G401 (cell line): ENCODE data around the gene CNNM1. TPM values are rescaled to one million over a fixed set of nuclear protein-coding genes. Genes with fewer than 3 reads are reported as not detected.

Experiments used
- DNase-seq: peaks from one replicate; pipeline ENCODE4 v3.0.0-alpha.2; 2015; ENCODE audit warnings: low spot score
- in situ Hi-C: cut with HindIII; loops from 2 replicates; pipeline ENCODE4 v1.10.0; 2016; ENCODE audit warnings: low sequenced_read_pairs, mixed read lengths
- total RNA-seq: library from RNA; depleted of rRNA; stranded (reverse); fragments of >200 nt; shearing (Covaris generic); gene quantifications from 2 replicates; pipeline ENCODE4 v1.2.3, GENCODE V29; 2014; rRNA removed

The CNNM1 gene
- total RNA-seq = 0.37 and 0.81 TPM in 2 replicates

- peak; percentile 64 for DNase-seq
Observed at GRCh38 chr10:99329304-99329553, at the start of gene CNNM1. CNNM1 (plus strand) TSS chr10:99329356; CDS start chr10:99329388, 32 bp downstream.

GRCh38 chr10:99279626-99280111 is 49.5 kb upstream of the CNNM1 start:
- no peak for DNase-seq
- in situ Hi-C loops = no loop called here

More at GRCh38 chr10:99329304-99329553, at the start of gene CNNM1:
- in situ Hi-C loops = no loop called here

- in situ Hi-C loops = no loop called here
- no peak for DNase-seq
Observed at GRCh38 chr10:99280472-99280871, 48.7 kb upstream of the CNNM1 start.

- in situ Hi-C loops = no loop called here
- DNase-seq = no peak
Observed at GRCh38 chr10:99285881-99286280, 43.3 kb upstream of the CNNM1 start.

- no peak for DNase-seq
- in situ Hi-C loops = no loop called here
Observed at GRCh38 chr10:99290306-99290705, 38.9 kb upstream of the CNNM1 start.

- no peak for DNase-seq
- in situ Hi-C loops = no loop called here
Observed at GRCh38 chr10:99292159-99292558, 37.0 kb upstream of the CNNM1 start.

GRCh38 chr10:99296605-99297004 is 32.6 kb upstream of the CNNM1 start:
- in situ Hi-C loops = no loop called here
- peak; percentile 50 for DNase-seq

- DNase-seq = no peak
Observed at GRCh38 chr10:99297033-99297432, 32.1 kb upstream of the CNNM1 start.

GRCh38 chr10:99303899-99304861 is 25.0 kb upstream of the CNNM1 start:
- in situ Hi-C loops = no loop called here
- DNase-seq = no peak

More at GRCh38 chr10:99297033-99297432, 32.1 kb upstream of the CNNM1 start:
- in situ Hi-C loops = no loop called here

GRCh38 chr10:99304862-99305229 is 24.3 kb upstream of the CNNM1 start:
- DNase-seq = no peak
- in situ Hi-C loops = no loop called here

- DNase-seq = no peak
- in situ Hi-C loops = no loop called here
Observed at GRCh38 chr10:99312501-99312900, 16.7 kb upstream of the CNNM1 start.

GRCh38 chr10:99315853-99316252 is 13.3 kb upstream of the CNNM1 start:
- no peak for DNase-seq

GRCh38 chr10:99316374-99316773 is 12.8 kb upstream of the CNNM1 start:
- in situ Hi-C loops = no loop called here

More at GRCh38 chr10:99315853-99316252, 13.3 kb upstream of the CNNM1 start:
- in situ Hi-C loops = no loop called here

GRCh38 chr10:99318048-99318447 is 11.1 kb upstream of the CNNM1 start:
- in situ Hi-C loops = no loop called here

More at GRCh38 chr10:99316374-99316773, 12.8 kb upstream of the CNNM1 start:
- no peak for DNase-seq

GRCh38 chr10:99318475-99318874 is 10.7 kb upstream of the CNNM1 start:
- no peak for DNase-seq
- in situ Hi-C loops = no loop called here

More at GRCh38 chr10:99318048-99318447, 11.1 kb upstream of the CNNM1 start:
- no peak for DNase-seq

GRCh38 chr10:99325281-99325680 is 3.9 kb upstream of the CNNM1 start:
- peak; percentile 86 for DNase-seq
- in situ Hi-C loops = no loop called here

GRCh38 chr10:99326871-99327270 is 2.3 kb upstream of the CNNM1 start:
- DNase-seq = no peak
- in situ Hi-C loops = no loop called here

GRCh38 chr10:99328579-99329303 is 415 bp upstream of the CNNM1 start:
- DNase-seq = peak; percentile 63
- in situ Hi-C loops = no loop called here

- in situ Hi-C loops = no loop called here
- peak; percentile 55 for DNase-seq
Observed at GRCh38 chr10:99329554-99330346, 594 bp downstream of the CNNM1 start.
